SK-N-SH treated with all-trans-retinoic acid at 6 μM for 48 hours (cell line): Measurements from ENCODE around the gene SFI1.

Source experiments
- ATAC-seq: fragments of 200-7000 bp; cut with Tn5 transposase; 3 replicates; pipeline ENCODE4 v1.9.1; 2020; ENCODE audit warnings: mild to moderate bottlenecking, moderate library complexity
- ARNTL ChIP-seq: fragments of 450-650 bp; formaldehyde crosslinking; IDR thresholded peaks from 2 replicates; pipeline ENCODE4 v1.5.0; 2020; ENCODE audit warnings: low read depth, mild to moderate bottlenecking, moderate library complexity, borderline replicate concordance
- BACH2 ChIP-seq: fragments of 250-450 bp; sonication (Bioruptor Pico); IDR thresholded peaks from 2 replicates; pipeline ENCODE4 v1.9.0; 2021; ENCODE audit warnings: mild to moderate bottlenecking, borderline replicate concordance
- CREB5 ChIP-seq: fragments of 250-450 bp; sonication (Bioruptor Pico); IDR thresholded peaks from 2 replicates; pipeline ENCODE4 v1.5.1; 2020; ENCODE audit warnings: low read depth, mild to moderate bottlenecking, moderate library complexity
- CSDC2 ChIP-seq: fragments of 250-450 bp; sonication (Bioruptor Pico); IDR thresholded peaks from 2 replicates; pipeline ENCODE4 v1.5.0; 2020; ENCODE audit warnings: mild to moderate bottlenecking, moderate library complexity
- CSRNP3 ChIP-seq: fragments of 250-450 bp; sonication (Bioruptor Pico); IDR thresholded peaks from 2 replicates; pipeline ENCODE4 v1.5.1; 2021; ENCODE audit warnings: mild to moderate bottlenecking, moderate library complexity
- ESRRG ChIP-seq: fragments of 250-450 bp; sonication (Bioruptor Pico); IDR thresholded peaks from 2 replicates; pipeline ENCODE4 v1.6.1; 2021; ENCODE audit warnings: mild to moderate bottlenecking
- GLIS3 ChIP-seq: fragments of 250-450 bp; sonication (Bioruptor Pico); IDR thresholded peaks from 2 replicates; pipeline ENCODE4 v1.5.0; 2020; ENCODE audit warnings: mild to moderate bottlenecking, moderate library complexity
- ISL1 ChIP-seq: fragments of 250-450 bp; sonication (Bioruptor Pico); IDR thresholded peaks from 2 replicates; pipeline ENCODE4 v2.1.2; 2022; ENCODE audit warnings: mild to moderate bottlenecking, moderate library complexity
- OSR1 ChIP-seq: fragments of 250-450 bp; sonication (Bioruptor Pico); IDR thresholded peaks from 2 replicates; pipeline ENCODE4 v1.8.0; 2022; ENCODE audit warnings: moderate library complexity, mild to moderate bottlenecking, inconsistent platforms
- PATZ1 ChIP-seq: fragments of 250-450 bp; sonication (Bioruptor Pico); IDR thresholded peaks from 2 replicates; pipeline ENCODE4 v1.8.0; 2020; ENCODE audit warnings: mild to moderate bottlenecking, moderate library complexity, borderline replicate concordance
- POU6F1 ChIP-seq: fragments of 250-450 bp; sonication (Bioruptor Pico); IDR thresholded peaks from 2 replicates; pipeline ENCODE4 v1.8.0; 2021; ENCODE audit warnings: low read depth, mild to moderate bottlenecking, moderate library complexity, borderline replicate concordance
- PPARA ChIP-seq: fragments of 250-450 bp; sonication (Bioruptor Pico); IDR thresholded peaks from 2 replicates; pipeline ENCODE4 v1.5.0; 2020; ENCODE audit warnings: mild to moderate bottlenecking, borderline replicate concordance
- ZFP3 ChIP-seq: fragments of 250-450 bp; sonication (Bioruptor Pico); IDR thresholded peaks from 2 replicates; pipeline ENCODE4 v1.5.0; 2020; ENCODE audit warnings: mild to moderate bottlenecking, moderate library complexity
- ZFP30 ChIP-seq: fragments of 450-650 bp; formaldehyde crosslinking; IDR thresholded peaks from 2 replicates; pipeline ENCODE4 v1.5.0; 2022; ENCODE audit warnings: mild to moderate bottlenecking, moderate library complexity
- ZNF565 ChIP-seq: fragments of 450-650 bp; formaldehyde crosslinking; conservative IDR thresholded peaks from 2 replicates; pipeline ENCODE4 v1.5.0; 2020; ENCODE audit warnings: low read depth, mild to moderate bottlenecking, moderate library complexity
- ZNF8 ChIP-seq: fragments of 450-650 bp; formaldehyde crosslinking; IDR thresholded peaks from 2 replicates; pipeline ENCODE4 v1.5.0; 2020; ENCODE audit warnings: mild to moderate bottlenecking, moderate library complexity
- TF ChIP-seq, protein P1 (sequence below): fragments of 250-450 bp; sonication (Bioruptor Pico); IDR thresholded peaks from 2 replicates; pipeline ENCODE4 v1.5.0; 2020; ENCODE audit warnings: mild to moderate bottlenecking, moderate library complexity

The SFI1 gene

DNA sequence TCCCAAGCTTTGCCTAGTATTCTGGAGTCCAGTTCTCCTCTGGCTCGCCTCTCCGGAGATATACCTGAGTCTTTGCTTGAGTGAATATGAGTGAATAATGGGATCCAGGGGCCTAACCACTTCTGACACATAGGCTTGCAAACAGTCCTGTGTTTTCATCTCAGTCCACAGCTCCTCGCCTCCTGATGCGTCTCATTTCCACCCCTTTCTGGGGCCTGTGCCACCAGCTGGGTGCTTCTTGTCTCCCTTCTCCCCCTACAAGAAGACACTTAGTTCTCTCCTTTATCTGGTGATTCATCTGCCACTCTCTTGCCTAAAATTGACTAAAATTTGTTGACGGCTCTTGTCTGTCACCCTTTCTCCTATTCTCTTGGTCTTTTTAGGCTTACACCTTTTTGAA lies 44.6 kb downstream of the SFI1 start:
- TF ChIP-seq POU6F1 (no peak), ZFP30 (CRISPR knock-in tag) (no peak), CREB5 (CRISPR knock-in tag) (no peak)
- no peak for ATAC-seq

DNA sequence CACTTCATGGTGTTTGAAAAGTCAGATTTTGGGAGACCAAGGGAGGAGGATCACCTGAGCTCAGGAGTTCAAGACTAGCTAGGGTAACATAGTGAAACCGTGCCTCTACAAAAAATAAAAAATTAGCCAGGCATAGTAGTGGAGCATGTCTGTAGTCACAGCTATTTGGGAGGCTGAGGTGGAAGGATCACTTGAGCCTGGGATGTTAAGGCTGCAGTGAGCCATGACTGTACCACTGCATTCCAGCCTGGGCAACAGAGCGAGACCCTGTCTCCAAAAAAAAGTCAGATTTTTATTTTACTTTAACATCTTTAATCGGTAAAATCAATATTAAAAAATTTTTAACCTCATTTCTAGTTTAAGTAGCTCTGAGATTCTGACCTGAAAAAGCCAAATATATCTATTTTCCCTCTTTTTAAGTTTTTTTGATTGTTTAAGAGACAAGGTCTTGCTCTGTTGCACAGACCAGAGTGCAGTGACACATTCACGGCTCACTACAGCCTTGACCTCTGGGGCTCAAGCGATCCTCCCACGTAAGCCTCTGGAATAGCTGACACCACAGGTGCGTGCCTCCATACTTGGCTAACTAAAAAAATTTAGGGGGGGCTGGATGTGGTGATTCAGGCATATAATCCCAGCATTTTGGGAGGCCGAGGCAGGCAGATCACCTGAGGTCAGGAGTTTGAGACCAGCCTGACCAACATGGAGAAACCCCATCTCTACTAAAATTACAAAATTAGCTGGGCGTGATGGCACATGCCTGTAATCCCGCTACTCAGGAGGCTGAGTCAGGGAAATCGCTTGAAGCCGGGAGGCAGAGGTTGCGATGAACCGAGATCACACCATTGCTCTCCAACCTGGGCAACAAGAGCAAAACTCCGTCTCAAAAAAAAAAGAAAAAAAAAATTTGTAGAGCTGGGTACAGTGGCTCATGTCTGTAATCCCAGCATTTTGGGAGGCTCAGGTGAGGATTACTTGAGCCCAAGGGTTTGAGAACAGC lies 48.4 kb downstream of the SFI1 start:
- no peak for TF ChIP-seq ZNF565 (CRISPR knock-in tag)
- TF ChIP-seq OSR1 = no peak
- TF ChIP-seq PPARA (CRISPR knock-in tag) = no peak
- no peak for TF ChIP-seq POU6F1
- no peak for TF ChIP-seq CSDC2
- TF ChIP-seq PATZ1 (CRISPR knock-in tag) = no peak
- TF ChIP-seq BACH2 = no peak
- no peak for ATAC-seq

DNA sequence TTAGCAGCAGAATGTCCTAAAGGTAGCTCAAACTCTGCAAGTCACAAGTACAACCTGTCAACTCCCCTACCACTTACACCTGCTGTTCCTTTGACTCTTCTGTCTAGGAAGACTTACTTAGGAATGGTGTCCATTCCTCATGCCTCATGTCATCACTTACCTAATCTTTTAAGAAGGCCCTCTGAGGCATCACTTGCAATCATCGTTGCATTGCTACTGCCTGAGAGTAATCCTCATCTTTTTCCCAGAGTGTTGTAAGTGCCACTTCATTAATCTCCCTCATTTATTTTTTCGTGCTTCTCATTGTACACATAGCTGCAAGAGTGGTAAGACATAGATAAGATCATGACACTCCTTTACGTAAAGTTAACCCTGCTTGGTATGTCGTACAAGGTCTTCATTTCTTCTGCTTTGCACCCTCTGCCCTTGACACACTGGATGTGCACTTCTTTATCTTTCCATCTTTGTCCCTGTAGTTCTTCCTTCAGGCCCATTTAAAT lies 54.6 kb downstream of the SFI1 start:
- ATAC-seq = no peak

More for the DNA sequence above, 54.6 kb downstream of the SFI1 start:
- TF ChIP-seq ISL1 (CRISPR knock-in tag) = no peak
- no peak for TF ChIP-seq ARNTL (CRISPR knock-in tag)
- no peak for TF ChIP-seq ZNF565 (CRISPR knock-in tag)
- no peak for TF ChIP-seq ZFP3 (CRISPR knock-in tag)
- no peak for TF ChIP-seq CREB5 (CRISPR knock-in tag)
- no peak for TF ChIP-seq BACH2
- TF ChIP-seq, protein P1, sequence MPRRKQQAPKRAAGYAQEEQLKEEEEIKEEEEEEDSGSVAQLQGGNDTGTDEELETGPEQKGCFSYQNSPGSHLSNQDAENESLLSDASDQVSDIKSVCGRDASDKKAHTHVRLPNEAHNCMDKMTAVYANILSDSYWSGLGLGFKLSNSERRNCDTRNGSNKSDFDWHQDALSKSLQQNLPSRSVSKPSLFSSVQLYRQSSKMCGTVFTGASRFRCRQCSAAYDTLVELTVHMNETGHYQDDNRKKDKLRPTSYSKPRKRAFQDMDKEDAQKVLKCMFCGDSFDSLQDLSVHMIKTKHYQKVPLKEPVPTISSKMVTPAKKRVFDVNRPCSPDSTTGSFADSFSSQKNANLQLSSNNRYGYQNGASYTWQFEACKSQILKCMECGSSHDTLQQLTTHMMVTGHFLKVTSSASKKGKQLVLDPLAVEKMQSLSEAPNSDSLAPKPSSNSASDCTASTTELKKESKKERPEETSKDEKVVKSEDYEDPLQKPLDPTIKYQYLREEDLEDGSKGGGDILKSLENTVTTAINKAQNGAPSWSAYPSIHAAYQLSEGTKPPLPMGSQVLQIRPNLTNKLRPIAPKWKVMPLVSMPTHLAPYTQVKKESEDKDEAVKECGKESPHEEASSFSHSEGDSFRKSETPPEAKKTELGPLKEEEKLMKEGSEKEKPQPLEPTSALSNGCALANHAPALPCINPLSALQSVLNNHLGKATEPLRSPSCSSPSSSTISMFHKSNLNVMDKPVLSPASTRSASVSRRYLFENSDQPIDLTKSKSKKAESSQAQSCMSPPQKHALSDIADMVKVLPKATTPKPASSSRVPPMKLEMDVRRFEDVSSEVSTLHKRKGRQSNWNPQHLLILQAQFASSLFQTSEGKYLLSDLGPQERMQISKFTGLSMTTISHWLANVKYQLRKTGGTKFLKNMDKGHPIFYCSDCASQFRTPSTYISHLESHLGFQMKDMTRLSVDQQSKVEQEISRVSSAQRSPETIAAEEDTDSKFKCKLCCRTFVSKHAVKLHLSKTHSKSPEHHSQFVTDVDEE = no peak
- no peak for TF ChIP-seq CSDC2
- TF ChIP-seq GLIS3 (CRISPR knock-in tag) = no peak
- no peak for TF ChIP-seq ESRRG (CRISPR knock-in tag)
- TF ChIP-seq ZNF8 (CRISPR knock-in tag) = no peak
- TF ChIP-seq CSRNP3 = no peak
